Body of pancreas (tissue), 4 donors: ENCODE data around the gene KRT84. TPM values are rescaled to one million over a fixed set of nuclear protein-coding genes. Genes with fewer than 3 reads are reported as not detected.

ENCODE experiments used
- ATAC-seq: fragments of 150-250 bp; one replicate; pipeline ENCODE4 v1.9.1; 2016
- DNase-seq, 4 donors: peaks; one replicate each; pipeline ENCODE4 v3.0.0-alpha.2; 2019
- H3K27ac ChIP-seq, 4 donors: fragments of 200-600 bp; sonication (generic); 1 replicate in 3 of 4; 2 replicates in 1 of 4; pipeline versions ENCODE4 v1.5.1 to v1.6.1; 2016 to 2019; ENCODE audit warnings: mild to moderate bottlenecking in 1 of 4, mixed read lengths in 1 of 4, moderate library complexity in 1 of 4
- H3K27me3 ChIP-seq, 2 donors: fragments of 200-600 bp; sonication (generic); one replicate each; pipeline ENCODE4 v1.6.0; 2016; ENCODE audit warnings: mild to moderate bottlenecking in 1 of 2
- H3K36me3 ChIP-seq, 2 donors: fragments of 200-600 bp; sonication (generic); replicated peaks in 1 of 2; 2 replicates each; pipeline ENCODE4 v1.5.1; 2016; ENCODE audit warnings: low read depth in 2 of 2; ENCODE audit not compliant: insufficient read depth in 1 of 2
- H3K4me1 ChIP-seq: fragments of 200-600 bp; sonication (generic); one replicate; pipeline ENCODE4 v1.6.0; 2016
- H3K4me3 ChIP-seq, 2 donors: fragments of 200-600 bp; sonication (generic); 1 replicate in 1 of 2; 2 replicates in 1 of 2; pipeline ENCODE4 v1.5.1; 2016 to 2019
- H3K9me3 ChIP-seq, 3 donors: fragments of 200-600 bp; sonication (generic); 1 replicate in 2 of 3; 2 replicates in 1 of 3; pipeline ENCODE4 v1.5.1; 2016
- CTCF ChIP-seq, 7 experiments: fragments of 450-650 bp in 4 of 7; fragments of 200-600 bp in 3 of 7; sonication (generic) in 3 of 7; IDR thresholded peaks; one replicate each; pipeline ENCODE4 v1.5.1; 2016 to 2019; ENCODE audit warnings: antibody characterized with exemption in 7 of 7
- POLR2A ChIP-seq, 3 donors: fragments of 450-650 bp; IDR thresholded peaks; one replicate each; pipeline ENCODE4 v1.6.1; 2016; ENCODE audit warnings: antibody characterized with exemption in 3 of 3, mild to moderate bottlenecking in 2 of 3
- WGBS, 2 donors: methylation state at CpG; one replicate each; pipeline ENCODE4 v1.1.5; 2017; 5-methylcytosine and 5-hydroxymethylcytosine counted together
- intact Hi-C: fragments of 100-400 bp; cut with DNase I; formaldehyde crosslinking; loops from one replicate; pipeline ENCODE4 v1.15.1; 2023
- total RNA-seq, 2 donors: library from RNA; depleted of rRNA; stranded (reverse); fragments of >200 nt; gene quantifications; one replicate each; pipeline ENCODE4 v1.1.0, GENCODE V29; 2016

Gene KRT84
- total RNA-seq, 2 donors from 2014 or later = not detected

GRCh38 chr12:52356031-52356761 is 29.3 kb downstream of the KRT84 start:
- H3K4me3 ChIP-seq = no peak overlapping the region
- no peaks in the 10 kb centered on the region for H3K27me3 ChIP-seq
- WGBS, 2 donors = 85 to 89% methylated on average over 10 to 46 of the region's 56 CpGs
- intact Hi-C loops = no loop called here
- no peak overlapping the region for H3K27ac ChIP-seq
- H3K9me3 ChIP-seq = no peaks in the 10 kb centered on the region
- H3K36me3 ChIP-seq = no peaks in the 10 kb centered on the region
- TF ChIP-seq CTCF (IDR thresholded peaks at IDR 0.05) = no peak
- H3K4me1 ChIP-seq = peaks cover 6% of the 10 kb centered on the region
- no peak for ATAC-seq
- no peak for DNase-seq

- Histone ChIP-seq H3K9me3 (no peaks in the 10 kb centered on the region), H3K36me3 (no peaks in the 10 kb centered on the region), H3K4me3 (no peak overlapping the region), H3K4me1 (peaks cover 7% of the 10 kb centered on the region), H3K27ac (no peak overlapping the region), H3K27me3 (no peaks in the 10 kb centered on the region)
- TF ChIP-seq CTCF (IDR thresholded peaks at IDR 0.05) (no peak), POLR2A (IDR thresholded peaks at IDR 0.05) (no peak)
- DNase-seq = no peak
- intact Hi-C loops = no loop called here
- WGBS, 2 donors = 82 to 90% methylated on average over 8 of the region's 8 CpGs
- ATAC-seq = no peak
Observed at GRCh38 chr12:52355176-52355575, 30.3 kb downstream of the KRT84 start.

GRCh38 chr12:52354200-52354599 is 31.3 kb downstream of the KRT84 start:
- intact Hi-C loops = no loop called here
- ATAC-seq = no peak
- Histone ChIP-seq H3K4me3 (no peak overlapping the region), H3K36me3 (no peaks in the 10 kb centered on the region), H3K27ac (no peak overlapping the region), H3K4me1 (peaks cover 7% of the 10 kb centered on the region), H3K9me3 (no peaks in the 10 kb centered on the region), H3K27me3 (no peaks in the 10 kb centered on the region)
- TF ChIP-seq CTCF (IDR thresholded peaks at IDR 0.05) (no peak), POLR2A (IDR thresholded peaks at IDR 0.05) (no peak)
- WGBS, 2 donors = 39 to 57% methylated on average over 5 of the region's 5 CpGs
- DNase-seq = no peak

GRCh38 chr12:52353766-52354165 is 31.7 kb downstream of the KRT84 start:
- Histone ChIP-seq H3K27me3 (no peaks in the 10 kb centered on the region), H3K4me1 (peaks cover 7% of the 10 kb centered on the region), H3K9me3 (no peaks in the 10 kb centered on the region), H3K27ac (no peak overlapping the region), H3K36me3 (no peaks in the 10 kb centered on the region), H3K4me3 (no peak overlapping the region)
- ATAC-seq (no peak), DNase-seq (no peak)
- 65 to 71% methylated on average over 3 of the region's 3 CpGs for WGBS, 2 donors
- intact Hi-C loops = no loop called here
- TF ChIP-seq CTCF (IDR thresholded peaks at IDR 0.05) (no peak), POLR2A (IDR thresholded peaks at IDR 0.05) (no peak)

- no peak overlapping the region for H3K4me3 ChIP-seq
- H3K4me1 ChIP-seq = peaks cover 7% of the 10 kb centered on the region
- H3K9me3 ChIP-seq = no peaks in the 10 kb centered on the region
- H3K27me3 ChIP-seq = no peaks in the 10 kb centered on the region
- WGBS, 2 donors = 94 to 98% methylated on average over 2 of the region's 2 CpGs
- DNase-seq = no peak
- intact Hi-C loops = no loop called here
- H3K36me3 ChIP-seq = no peaks in the 10 kb centered on the region
- H3K27ac ChIP-seq = no peak overlapping the region
- TF ChIP-seq CTCF (IDR thresholded peaks at IDR 0.05) (no peak), POLR2A (IDR thresholded peaks at IDR 0.05) (no peak)
- no peak for ATAC-seq
Observed at GRCh38 chr12:52352951-52353350, 32.5 kb downstream of the KRT84 start.
